GM23248 (cell line): Measurements from ENCODE around the gene RABGAP1L. TPM values are rescaled to one million over a fixed set of nuclear protein-coding genes. Genes with fewer than 3 reads are reported as not detected.

Source experiments
- DNase-seq: peaks from one replicate; pipeline ENCODE4 v3.0.0-alpha.2; 2015
- H2AFZ ChIP-seq: fragments of 200-600 bp; sonication (generic); 2 replicates; pipeline ENCODE4 v1.6.1; 2016; ENCODE audit warnings: antibody characterized with exemption
- H3F3A ChIP-seq: fragments of 200-600 bp; sonication (generic); 2 replicates; pipeline ENCODE4 v1.6.1; 2016; ENCODE audit warnings: mild to moderate bottlenecking, antibody characterized with exemption, mixed run types; ENCODE audit not compliant: insufficient read depth
- H3K27ac ChIP-seq: fragments of 200-600 bp; sonication (generic); 2 replicates; pipeline ENCODE4 v1.5.1; 2016; ENCODE audit warnings: mild to moderate bottlenecking
- H3K27me3 ChIP-seq: fragments of 200-600 bp; sonication (generic); replicated peaks from 2 replicates; pipeline ENCODE4 v1.6.1; 2016; ENCODE audit warnings: mild to moderate bottlenecking; ENCODE audit not compliant: insufficient read depth
- H3K36me3 ChIP-seq: fragments of 200-600 bp; sonication (generic); 2 replicates; pipeline ENCODE4 v1.6.1; 2016; ENCODE audit warnings: low read depth, mild to moderate bottlenecking
- H3K4me1 ChIP-seq: fragments of 200-600 bp; sonication (generic); 2 replicates; pipeline ENCODE4 v1.6.1; 2016; ENCODE audit warnings: mild to moderate bottlenecking; ENCODE audit not compliant: insufficient read depth
- H3K4me2 ChIP-seq: fragments of 200-600 bp; sonication (generic); one replicate; pipeline ENCODE4 v1.6.1; 2016; ENCODE audit warnings: mild to moderate bottlenecking; ENCODE audit not compliant: unreplicated experiment
- H3K4me3 ChIP-seq: fragments of 200-600 bp; sonication (generic); 2 replicates; pipeline ENCODE4 v1.5.1; 2016; ENCODE audit warnings: mild to moderate bottlenecking
- H3K79me2 ChIP-seq: fragments of 200-600 bp; sonication (generic); 2 replicates; pipeline ENCODE4 v1.6.1; 2016; ENCODE audit warnings: mild to moderate bottlenecking; ENCODE audit not compliant: insufficient read depth
- H3K9ac ChIP-seq: fragments of 200-600 bp; sonication (generic); 2 replicates; pipeline ENCODE4 v1.6.1; 2016; ENCODE audit warnings: mild to moderate bottlenecking
- H3K9me2 ChIP-seq: fragments of 200-600 bp; sonication (generic); 2 replicates; pipeline ENCODE4 v1.6.1; 2016; ENCODE audit warnings: mixed run types, mild to moderate bottlenecking, moderate library complexity; ENCODE audit not compliant: insufficient read depth
- H3K9me3 ChIP-seq: fragments of 200-600 bp; sonication (generic); one replicate; pipeline ENCODE4 v1.6.1; 2017; ENCODE audit warnings: low read depth
- H4K20me1 ChIP-seq: fragments of 200-600 bp; sonication (generic); 2 replicates; pipeline ENCODE4 v1.6.0; 2016; ENCODE audit not compliant: insufficient read depth
- EZH2 ChIP-seq: fragments of 200-600 bp; sonication (generic); IDR thresholded peaks from 2 replicates; pipeline ENCODE4 v1.6.1; 2018; ENCODE audit warnings: antibody characterized with exemption, mild to moderate bottlenecking; ENCODE audit not compliant: insufficient read depth, poor library complexity, severe bottlenecking
- EZH2phosphoT487 ChIP-seq: fragments of 200-600 bp; sonication (generic); IDR thresholded peaks from 2 replicates; pipeline ENCODE4 v1.6.1; 2018; ENCODE audit warnings: antibody characterized with exemption, moderate library complexity, mild to moderate bottlenecking, low read depth; ENCODE audit not compliant: insufficient read depth
- WGBS, 2 experiments: methylation state at CpG; one replicate each; pipeline ENCODE4 v1.1.6; 2015 to 2017; ENCODE audit warnings: low lambda C conversion rate in 2 of 2, low coverage in 1 of 2; ENCODE audit errors: missing lambda C conversion rate in 2 of 2; 5-methylcytosine and 5-hydroxymethylcytosine counted together
- in situ Hi-C: fragments of 300-500 bp; cut with MboI; formaldehyde crosslinking; loops from 2 replicates; pipeline ENCODE4 v1.15.0; 2020
- polyA plus RNA-seq: library from polyadenylated mRNA; unstranded; fragments of >200 nt; fragmentation: Nextera tagmentation; extraction: Ambion mirVana; gene quantifications from 2 replicates; pipeline ENCODE4 v1.2.1, GENCODE V29; 2016
- total RNA-seq: library from RNA; depleted of rRNA; stranded (reverse); fragments of >200 nt; shearing (Covaris generic); gene quantifications from 2 replicates; pipeline ENCODE4 v1.2.3, GENCODE V29; 2014

RABGAP1L gene
- total and polyA plus RNA-seq, 2 experiments from 2014 or later, result 13.7 to 21.6 TPM

GRCh38 chr1:174928541-174928940, 769.2 kb downstream of the RABGAP1L start:
- H3K9me2 ChIP-seq, result no peaks in the 10 kb centered on the region
- no peak for DNase-seq
- in situ Hi-C loops, result no loop called here
- WGBS, 2 experiments, result 59 to 74% methylated on average over 1 of the region's 1 CpG
- no peaks in the 10 kb centered on the region for H3K27me3 ChIP-seq
- no peaks in the 10 kb centered on the region for H3F3A ChIP-seq
- H4K20me1 ChIP-seq, result no peaks in the 10 kb centered on the region
- no peaks in the 10 kb centered on the region for H3K79me2 ChIP-seq
- H3K9me3 ChIP-seq, result no peaks in the 10 kb centered on the region
- H3K4me3 ChIP-seq, result no peak overlapping the region
- TF ChIP-seq EZH2phosphoT487 (no peak), EZH2 (no peak)
- H2AFZ ChIP-seq, result no peak overlapping the region
- H3K27ac ChIP-seq, result no peak overlapping the region
- H3K36me3 ChIP-seq, result no peaks in the 10 kb centered on the region
- no peaks in the 10 kb centered on the region for H3K4me1 ChIP-seq
- no peak overlapping the region for H3K9ac ChIP-seq
- H3K4me2 ChIP-seq, result no peak overlapping the region

- H3K9me3 ChIP-seq, result no peaks in the 10 kb centered on the region
- 11 to 29% methylated on average over 1 of the region's 1 CpG for WGBS, 2 experiments
- peak; percentile 28 for DNase-seq
- no peaks in the 10 kb centered on the region for H3K9me2 ChIP-seq
- no peaks in the 10 kb centered on the region for H3K36me3 ChIP-seq
- H3K27ac ChIP-seq, result no peak overlapping the region
- H3K27me3 ChIP-seq, result no peaks in the 10 kb centered on the region
- no peaks in the 10 kb centered on the region for H3K4me1 ChIP-seq
- H2AFZ ChIP-seq, result no peak overlapping the region
- H3K4me2 ChIP-seq, result no peak overlapping the region
- no peaks in the 10 kb centered on the region for H4K20me1 ChIP-seq
- no peak overlapping the region for H3K4me3 ChIP-seq
- H3K9ac ChIP-seq, result no peak overlapping the region
- H3K79me2 ChIP-seq, result no peaks in the 10 kb centered on the region
- no peaks in the 10 kb centered on the region for H3F3A ChIP-seq
- in situ Hi-C loops, result no loop called here
- TF ChIP-seq EZH2phosphoT487 (no peak), EZH2 (no peak)
These were observed 771.9 kb downstream of the RABGAP1L start for GRCh38 chr1:174931214-174931613.

- 88 to 96% methylated on average over 2 of the region's 2 CpGs for WGBS, 2 experiments
- Histone ChIP-seq H3K9me2 (no peaks in the 10 kb centered on the region), H3K4me3 (no peak overlapping the region), H4K20me1 (no peaks in the 10 kb centered on the region), H3K79me2 (no peaks in the 10 kb centered on the region), H3K4me1 (no peaks in the 10 kb centered on the region), H3K36me3 (no peaks in the 10 kb centered on the region), H3K9me3 (no peaks in the 10 kb centered on the region), H2AFZ (no peak overlapping the region), H3K9ac (no peak overlapping the region), H3F3A (no peaks in the 10 kb centered on the region), H3K27ac (no peak overlapping the region), H3K4me2 (no peak overlapping the region), H3K27me3 (no peaks in the 10 kb centered on the region)
- in situ Hi-C loops, result no loop called here
- TF ChIP-seq EZH2phosphoT487 (no peak), EZH2 (no peak)
- no peak for DNase-seq
These were observed 773.3 kb downstream of the RABGAP1L start for GRCh38 chr1:174932587-174932986.

- no peaks in the 10 kb centered on the region for H3F3A ChIP-seq
- no peak overlapping the region for H3K4me3 ChIP-seq
- no peak overlapping the region for H3K4me2 ChIP-seq
- in situ Hi-C loops, result no loop called here
- whole genome bisulfite sequencing, 2 experiments, result 73 to 87% methylated on average over 3 of the region's 3 CpGs
- H3K9me2 ChIP-seq, result no peaks in the 10 kb centered on the region
- TF ChIP-seq EZH2phosphoT487, result no peak
- no peak for TF ChIP-seq EZH2
- no peaks in the 10 kb centered on the region for H4K20me1 ChIP-seq
- H3K79me2 ChIP-seq, result no peaks in the 10 kb centered on the region
- no peak overlapping the region for H2AFZ ChIP-seq
- H3K9ac ChIP-seq, result no peak overlapping the region
- H3K27ac ChIP-seq, result no peak overlapping the region
- no peaks in the 10 kb centered on the region for H3K9me3 ChIP-seq
- no peaks in the 10 kb centered on the region for H3K4me1 ChIP-seq
- H3K36me3 ChIP-seq, result no peaks in the 10 kb centered on the region
- H3K27me3 ChIP-seq, result no peaks in the 10 kb centered on the region
- DNase-seq, result no peak
These were observed 776.8 kb downstream of the RABGAP1L start for GRCh38 chr1:174935961-174936727.
